MM.1S (cell line): ENCODE results near the gene HS6ST1.

Source experiments
- EZH2 ChIP-seq: fragments of 300-600 bp; sonication (generic); optimal IDR thresholded peaks from 2 replicates; pipeline ENCODE3; 2017; ENCODE audit warnings: low read depth, mild to moderate bottlenecking, antibody characterized with exemption, low read length, mixed read lengths
- EZH2phosphoT487 ChIP-seq: fragments of 300-600 bp; sonication (generic); IDR thresholded peaks from 2 replicates; pipeline ENCODE4 v1.6.1; 2018; ENCODE audit warnings: antibody characterized with exemption, low read length
- TF ChIP-seq, protein P1 (sequence below): fragments of 300-600 bp; sonication (generic); IDR thresholded peaks from 2 replicates; pipeline ENCODE4 v1.5.1; 2016; ENCODE audit warnings: antibody characterized with exemption, low read length, mixed read lengths

DNA sequence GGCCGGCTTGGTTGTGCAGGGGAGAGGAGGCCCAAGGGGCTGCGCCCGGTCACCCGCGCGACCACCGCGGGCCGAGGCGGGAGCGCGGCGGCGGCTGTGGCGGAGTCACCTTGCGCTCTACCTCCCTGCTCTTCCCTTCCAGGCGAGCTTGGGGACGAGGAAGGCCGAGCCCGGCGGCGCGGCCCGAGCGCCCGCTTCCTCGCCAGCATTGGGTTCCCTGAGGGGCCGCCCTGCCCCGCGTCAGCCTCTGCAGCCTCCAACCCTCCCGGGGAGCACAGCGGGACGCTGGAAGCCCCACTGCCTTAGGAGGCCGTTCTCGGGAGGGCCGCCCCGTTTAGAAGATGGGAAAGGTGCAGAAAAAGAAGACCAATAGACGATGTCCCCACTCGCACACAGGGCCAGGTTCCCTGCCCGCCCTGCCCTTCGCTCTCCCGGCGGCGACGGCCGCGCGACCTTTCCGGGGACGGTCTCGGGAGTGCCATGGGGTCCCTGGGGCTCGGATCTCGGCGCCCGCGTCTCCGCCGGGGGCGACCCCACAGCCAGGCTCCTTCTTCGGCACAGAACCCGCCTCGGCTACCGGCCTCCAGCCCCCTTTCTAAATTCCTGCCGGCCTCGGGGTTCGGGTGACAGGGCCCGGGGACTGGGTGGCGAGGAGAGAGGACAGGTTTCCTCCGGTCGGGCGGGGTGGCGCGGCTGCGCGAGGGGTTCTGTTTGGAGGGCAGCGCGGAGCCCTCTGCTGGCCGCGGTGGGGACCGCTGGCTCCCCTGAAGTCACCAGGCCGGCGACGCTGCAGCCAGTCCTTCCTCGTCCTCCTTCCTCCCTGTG lies 85.5 kb downstream of the HS6ST1 start:
- TF ChIP-seq, protein P1, sequence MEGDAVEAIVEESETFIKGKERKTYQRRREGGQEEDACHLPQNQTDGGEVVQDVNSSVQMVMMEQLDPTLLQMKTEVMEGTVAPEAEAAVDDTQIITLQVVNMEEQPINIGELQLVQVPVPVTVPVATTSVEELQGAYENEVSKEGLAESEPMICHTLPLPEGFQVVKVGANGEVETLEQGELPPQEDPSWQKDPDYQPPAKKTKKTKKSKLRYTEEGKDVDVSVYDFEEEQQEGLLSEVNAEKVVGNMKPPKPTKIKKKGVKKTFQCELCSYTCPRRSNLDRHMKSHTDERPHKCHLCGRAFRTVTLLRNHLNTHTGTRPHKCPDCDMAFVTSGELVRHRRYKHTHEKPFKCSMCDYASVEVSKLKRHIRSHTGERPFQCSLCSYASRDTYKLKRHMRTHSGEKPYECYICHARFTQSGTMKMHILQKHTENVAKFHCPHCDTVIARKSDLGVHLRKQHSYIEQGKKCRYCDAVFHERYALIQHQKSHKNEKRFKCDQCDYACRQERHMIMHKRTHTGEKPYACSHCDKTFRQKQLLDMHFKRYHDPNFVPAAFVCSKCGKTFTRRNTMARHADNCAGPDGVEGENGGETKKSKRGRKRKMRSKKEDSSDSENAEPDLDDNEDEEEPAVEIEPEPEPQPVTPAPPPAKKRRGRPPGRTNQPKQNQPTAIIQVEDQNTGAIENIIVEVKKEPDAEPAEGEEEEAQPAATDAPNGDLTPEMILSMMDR: peak; percentile 85
- no peak for TF ChIP-seq EZH2phosphoT487
- no peak for TF ChIP-seq EZH2
